HK-2 (cell line): Measurements from ENCODE around the gene TMEM169.

Experiments
- DNase-seq: peaks from one replicate; pipeline ENCODE4 v3.0.0-alpha.2; 2018; ENCODE audit not compliant: unreplicated experiment

Gene TMEM169, protein sequence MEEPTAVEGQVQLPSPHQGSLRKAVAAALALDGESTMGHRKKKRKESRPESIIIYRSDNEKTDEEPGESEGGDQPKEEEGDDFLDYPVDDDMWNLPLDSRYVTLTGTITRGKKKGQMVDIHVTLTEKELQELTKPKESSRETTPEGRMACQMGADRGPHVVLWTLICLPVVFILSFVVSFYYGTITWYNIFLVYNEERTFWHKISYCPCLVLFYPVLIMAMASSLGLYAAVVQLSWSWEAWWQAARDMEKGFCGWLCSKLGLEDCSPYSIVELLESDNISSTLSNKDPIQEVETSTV

DNA sequence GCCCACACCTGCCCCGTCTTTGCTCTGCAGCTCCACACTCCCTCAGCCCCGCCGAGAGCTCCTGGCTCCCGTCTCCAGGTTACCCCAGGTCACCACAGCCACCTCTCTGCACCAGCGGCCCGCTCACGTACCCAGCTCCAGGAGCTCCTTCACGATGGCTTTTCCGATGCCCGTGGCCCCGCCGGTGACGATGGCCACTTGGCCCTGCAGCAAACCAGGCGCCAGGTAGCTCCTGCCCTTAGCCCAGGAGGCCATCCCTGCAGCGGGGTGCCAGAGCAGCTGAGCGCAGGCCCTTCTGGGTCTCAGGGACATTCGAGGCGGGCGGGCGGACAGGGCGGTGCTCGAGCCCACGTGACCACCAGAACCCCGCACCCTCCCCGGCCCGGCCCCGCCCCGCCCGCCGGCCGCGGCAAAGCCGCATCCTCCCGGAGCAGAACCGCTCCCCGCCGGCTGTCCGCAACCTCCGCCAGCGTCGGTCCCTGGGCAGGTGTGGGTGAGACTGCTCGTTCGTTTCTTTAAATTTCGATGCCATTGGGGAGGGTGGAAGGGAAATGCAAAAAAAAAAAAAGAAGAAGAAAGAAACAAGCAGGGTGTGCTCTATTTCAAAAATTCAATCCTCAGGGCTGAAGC is at the start of gene TMEM169, which contains the start of gene PECR:
TMEM169 (plus strand) TSS at position 433 of the 630 bp plus-strand sequence. CDS start 14,045 bp downstream, outside the sequence.
PECR (minus strand) TSS at position 323 of the 630 bp plus-strand sequence; CDS start at position 255, 68 bp downstream.
- peak; percentile 85 for DNase-seq

DNA sequence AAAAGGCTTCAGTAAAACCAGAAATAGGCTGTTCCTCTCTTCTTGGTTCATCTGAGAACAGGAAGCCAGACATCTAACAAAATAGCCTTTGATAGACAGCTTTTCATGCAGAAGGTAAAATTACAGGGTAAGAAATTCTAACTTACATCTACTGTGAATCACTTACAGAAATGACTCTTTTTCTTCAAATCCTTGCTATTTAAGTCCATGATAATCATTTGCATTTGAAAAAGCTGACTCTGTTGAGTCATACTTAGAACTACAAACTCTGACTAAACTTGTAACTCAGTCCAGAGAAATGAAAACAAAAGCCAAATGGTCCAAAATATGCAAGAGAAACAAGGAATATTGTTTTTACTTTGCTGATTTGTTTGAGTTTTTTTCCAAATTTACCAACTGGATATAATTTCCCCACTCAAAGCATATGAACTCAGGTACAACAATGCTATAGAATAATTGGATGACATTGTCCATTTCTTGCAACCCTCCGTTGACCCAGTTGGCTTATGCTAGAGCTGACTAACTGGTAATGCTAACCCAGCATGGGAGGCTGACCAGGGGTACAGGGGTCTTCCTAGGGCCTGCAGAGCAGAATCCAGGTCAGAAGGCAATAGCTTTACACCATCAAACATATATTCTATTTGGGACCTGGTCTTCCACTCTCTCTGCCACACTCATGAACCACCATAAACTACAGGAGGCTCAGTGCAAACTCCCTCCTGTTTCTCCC is 49.6 kb upstream of the TMEM169 start:
- DNase-seq, result no peak

DNA sequence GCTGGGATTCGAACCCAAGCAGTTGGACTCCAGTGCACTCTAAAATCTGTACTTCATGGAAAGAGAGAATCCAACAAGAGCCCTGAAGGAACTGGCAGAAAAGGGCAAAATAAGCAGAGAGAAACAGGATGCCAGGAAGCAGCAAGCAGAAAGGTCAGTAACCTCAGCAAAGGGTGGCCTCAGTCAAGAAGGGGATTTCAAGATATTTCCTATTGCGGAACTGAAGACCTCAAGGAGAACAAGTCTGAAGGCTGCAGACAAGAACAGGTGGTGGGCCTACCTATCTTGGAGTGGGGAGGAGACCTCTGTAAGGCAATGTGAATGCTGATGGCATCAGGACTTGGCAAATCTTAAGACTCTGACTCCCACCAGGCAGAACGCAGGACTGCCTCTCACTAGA is 48.3 kb upstream of the TMEM169 start:
- no peak for DNase-seq

DNA sequence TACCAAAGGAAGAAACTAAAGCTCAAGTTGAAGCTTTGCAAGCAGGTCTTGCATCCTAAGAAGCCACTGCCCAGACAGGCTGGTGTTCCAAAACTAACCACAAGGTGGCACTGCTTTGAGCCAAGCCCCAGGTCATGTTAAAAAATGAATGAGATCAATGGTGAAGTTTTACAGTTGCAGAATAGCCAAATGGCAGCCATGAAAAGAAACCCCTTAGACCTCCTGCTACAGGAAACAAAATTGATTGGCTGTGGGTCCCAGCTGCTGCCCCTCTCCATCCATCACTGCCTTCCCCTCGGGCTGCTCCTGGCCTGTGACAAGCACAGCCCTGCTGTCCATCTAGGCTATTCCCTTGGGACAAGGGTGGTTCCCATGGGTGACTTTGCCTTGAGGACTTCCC is 47.7 kb upstream of the TMEM169 start:
- DNase-seq, result peak; percentile 73

DNA sequence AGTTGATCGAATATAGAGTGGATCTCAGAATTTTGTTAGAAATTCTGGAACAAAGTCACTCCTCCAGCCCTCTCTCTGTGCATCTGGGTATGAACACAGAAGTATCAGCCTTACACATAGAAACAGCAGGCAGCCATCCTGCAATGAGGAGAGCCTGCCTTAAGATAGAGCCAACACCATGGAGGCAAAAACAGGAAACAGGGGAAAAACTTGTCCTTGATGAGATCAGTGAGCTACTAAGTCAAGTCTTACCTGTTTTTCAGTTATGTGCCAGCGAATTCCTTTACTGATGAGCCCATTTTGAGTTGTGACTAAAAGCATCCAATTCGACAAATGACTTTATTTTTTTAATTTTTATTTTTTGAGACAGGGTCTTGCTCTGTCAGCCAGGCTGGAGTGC is 41.8 kb upstream of the TMEM169 start:
- DNase-seq, result no peak

DNA sequence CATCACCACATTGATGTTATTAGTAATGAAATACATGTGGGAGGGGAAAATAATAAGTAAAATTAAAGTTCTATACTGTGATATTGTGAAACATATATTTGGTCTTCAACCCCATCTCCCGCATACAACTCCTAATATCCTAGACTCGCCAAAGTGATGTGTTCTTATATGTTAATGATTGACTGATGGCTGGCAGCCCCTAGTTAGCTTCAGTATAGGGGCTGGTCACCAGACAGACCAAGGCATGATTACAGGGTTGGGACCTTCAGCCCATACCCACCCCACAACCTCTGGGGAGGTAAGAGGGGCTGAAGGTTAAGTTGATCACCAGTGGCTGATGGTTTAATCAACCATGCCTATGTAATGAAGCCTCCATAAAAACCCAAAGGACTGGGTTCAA is 40.3 kb upstream of the TMEM169 start:
- DNase-seq, result no peak

DNA sequence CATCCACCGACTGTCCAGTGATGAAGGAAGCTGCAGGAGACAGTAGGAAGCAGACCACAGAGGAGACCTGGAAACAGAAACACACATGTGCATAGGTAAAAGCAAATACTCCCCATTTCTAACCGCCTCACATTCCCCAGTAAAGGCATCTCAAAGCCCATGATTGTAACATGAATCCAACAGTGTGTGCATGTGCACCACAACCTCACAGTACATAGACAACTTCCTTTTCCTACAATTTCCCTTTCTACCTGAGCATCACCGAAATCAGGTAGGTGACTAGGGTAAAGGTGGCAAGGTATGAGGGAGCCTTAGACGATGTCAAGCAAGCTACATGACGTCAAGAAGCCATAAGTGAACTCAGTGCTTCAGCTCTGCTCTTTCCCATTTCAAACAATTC is 37.8 kb upstream of the TMEM169 start:
- DNase-seq, result no peak

DNA sequence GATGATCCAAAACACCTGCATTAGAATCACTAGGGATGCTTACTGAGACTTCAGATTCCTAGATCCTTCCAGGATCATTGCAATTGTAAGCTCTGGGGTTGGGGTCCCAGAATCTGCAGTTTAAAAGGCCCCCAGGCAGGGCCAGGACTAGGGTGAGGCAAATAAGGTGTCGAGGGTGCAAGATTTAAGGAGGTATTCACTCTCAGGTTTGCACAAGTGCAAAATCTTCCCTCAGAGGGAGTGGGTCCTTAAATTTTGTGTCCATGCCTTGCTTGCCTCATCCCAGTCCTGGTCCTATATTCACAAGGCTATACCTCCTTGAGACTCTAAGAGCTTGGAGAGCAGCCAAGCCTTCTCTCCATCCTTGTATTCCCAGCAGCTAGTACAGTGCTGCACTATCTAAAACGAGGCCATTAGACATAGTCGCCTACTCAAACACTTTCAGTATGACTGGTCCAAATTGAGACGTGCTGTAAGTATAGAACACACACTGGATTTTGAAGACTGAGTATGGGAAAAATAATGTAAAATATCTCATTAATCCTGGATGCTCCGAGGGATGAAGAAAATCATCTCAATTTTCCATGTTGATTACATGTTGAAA is 36.7 kb upstream of the TMEM169 start:
- DNase-seq, result no peak

DNA sequence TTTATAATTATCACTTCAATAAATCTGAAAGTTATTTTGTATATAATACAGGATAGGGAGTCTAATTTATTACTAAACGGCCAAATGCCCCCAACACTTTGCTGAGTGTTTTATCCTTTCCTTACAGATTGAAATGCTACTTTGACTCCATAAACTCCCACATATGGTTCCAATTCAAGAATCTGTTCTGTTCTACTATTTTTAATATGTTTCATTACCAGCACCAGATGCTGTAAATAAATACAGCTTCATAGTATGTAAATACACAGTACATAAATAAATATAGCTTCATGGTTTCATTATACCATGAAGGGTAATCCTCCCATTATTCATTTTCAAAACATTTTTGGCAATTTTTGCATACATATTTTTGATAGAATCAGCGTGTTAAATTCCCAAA is 34.3 kb upstream of the TMEM169 start:
- no peak for DNase-seq

DNA sequence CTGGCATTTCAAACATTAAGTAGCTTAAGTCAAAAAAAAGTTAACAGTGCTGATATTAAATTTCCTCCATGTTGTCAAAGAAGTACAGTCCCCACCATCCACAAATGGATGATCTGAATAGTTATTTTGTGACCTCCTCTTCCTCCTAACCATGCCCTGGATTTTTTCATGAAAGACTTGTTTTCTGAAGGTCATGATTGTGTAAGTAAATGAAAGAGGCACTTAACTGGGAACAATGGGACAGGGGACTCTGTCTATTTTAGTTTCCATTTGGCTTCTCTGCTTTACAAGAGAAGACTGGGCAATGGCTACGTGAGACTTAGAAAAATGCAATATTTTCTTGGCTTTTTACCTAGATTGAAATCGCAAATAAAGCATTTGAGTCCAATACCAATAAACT is 32.3 kb upstream of the TMEM169 start:
- DNase-seq, result no peak

DNA sequence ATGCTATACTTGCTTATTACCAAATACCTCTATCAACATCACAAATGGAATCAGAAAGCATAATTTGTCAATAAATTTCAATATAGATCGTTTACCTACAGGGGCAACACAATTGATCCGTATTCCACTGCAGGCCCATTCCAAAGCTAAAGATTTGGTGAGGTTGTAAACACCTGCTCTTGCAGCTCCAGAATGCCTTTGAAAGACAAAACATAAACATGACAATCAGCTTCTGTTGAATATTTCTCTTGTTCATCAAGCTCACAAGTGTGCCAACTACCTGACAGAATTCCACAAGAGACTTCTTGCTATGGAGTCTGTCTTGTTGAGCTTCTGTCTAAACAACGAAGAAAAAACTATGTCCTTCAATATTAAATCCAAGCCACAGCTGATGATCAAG is 30.4 kb upstream of the TMEM169 start:
- DNase-seq, result no peak

DNA sequence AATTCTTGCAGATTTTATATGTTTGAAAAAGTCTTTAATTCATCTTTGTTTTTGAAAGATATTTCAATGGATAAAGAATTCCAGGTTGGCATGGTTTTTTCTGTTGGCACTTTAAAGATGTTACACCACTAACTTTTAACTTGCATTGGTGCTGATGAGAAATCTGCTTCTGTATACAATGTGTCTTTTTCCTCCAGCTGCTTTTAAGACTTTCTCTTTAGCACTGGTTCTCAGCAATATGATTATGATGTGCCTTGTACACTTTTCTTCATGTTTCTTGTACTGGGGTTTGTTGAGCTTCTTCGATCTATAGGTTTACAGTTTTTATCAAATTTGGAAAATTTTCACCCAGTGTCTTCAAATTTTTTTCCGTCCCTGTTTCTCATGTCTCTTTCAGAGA is 29.3 kb upstream of the TMEM169 start:
- DNase-seq, result no peak

DNA sequence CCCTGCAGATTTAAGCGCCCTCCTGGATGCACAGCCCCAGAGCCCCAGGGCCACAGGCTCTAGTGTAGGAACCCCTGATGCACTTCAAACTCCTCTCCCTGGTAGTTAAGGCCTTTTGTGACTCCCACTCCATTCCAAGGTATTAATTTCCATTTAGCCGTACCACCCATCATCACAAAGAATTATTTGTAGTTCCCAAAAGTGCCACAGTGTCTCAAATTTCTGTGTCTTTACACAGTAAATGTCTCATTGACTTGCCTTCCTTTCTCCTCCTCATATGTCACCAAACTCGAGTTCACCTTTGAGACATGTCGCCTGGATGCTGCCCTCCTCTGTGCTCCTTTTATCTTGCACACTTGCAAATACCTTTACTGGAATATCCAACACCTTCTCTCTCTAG is 26.0 kb upstream of the TMEM169 start:
- DNase-seq, result no peak

DNA sequence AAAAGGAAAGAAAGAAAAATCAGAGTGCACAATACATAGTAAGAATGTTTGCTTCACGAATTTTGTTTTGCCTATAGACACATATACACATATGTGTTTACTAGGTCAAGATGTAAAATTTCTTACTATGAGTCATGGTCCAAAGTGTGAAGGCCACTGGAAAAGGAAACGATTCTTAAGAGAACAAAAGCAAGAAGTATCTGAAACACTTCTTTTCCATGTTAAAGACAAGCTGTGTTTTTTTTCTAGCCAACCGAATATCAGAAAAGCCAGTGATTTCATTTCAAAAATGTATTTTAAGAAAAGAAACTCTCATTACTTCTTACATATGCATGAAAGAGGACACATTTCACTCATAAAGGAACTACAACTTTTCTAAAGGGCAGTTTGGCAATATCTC is 25.0 kb upstream of the TMEM169 start:
- DNase-seq, result no peak

DNA sequence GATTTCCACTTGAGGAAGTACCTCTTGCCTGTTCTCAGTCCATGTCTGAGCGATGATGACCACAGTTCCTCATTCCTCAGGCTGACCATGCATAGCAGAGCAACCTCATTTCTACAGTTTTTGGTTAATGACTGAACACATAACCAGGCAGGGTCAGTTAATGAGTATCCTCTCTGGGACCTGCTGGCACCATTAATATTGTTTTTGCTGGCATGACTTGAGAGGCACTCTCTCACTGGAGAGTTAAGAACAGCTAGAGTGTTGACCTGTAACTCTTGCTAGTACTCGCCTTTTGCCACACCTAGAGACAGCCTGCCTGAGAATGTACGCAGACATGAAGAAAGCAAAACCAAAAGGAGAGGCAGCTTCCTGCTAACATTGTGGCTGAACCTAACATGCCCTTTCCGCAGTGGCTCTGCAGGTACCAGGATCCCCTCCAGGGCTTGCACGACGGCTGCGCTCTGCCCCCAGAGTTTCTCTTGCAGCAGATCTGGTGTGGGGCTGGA is 24.0 kb upstream of the TMEM169 start:
- DNase-seq, result peak; percentile 71

DNA sequence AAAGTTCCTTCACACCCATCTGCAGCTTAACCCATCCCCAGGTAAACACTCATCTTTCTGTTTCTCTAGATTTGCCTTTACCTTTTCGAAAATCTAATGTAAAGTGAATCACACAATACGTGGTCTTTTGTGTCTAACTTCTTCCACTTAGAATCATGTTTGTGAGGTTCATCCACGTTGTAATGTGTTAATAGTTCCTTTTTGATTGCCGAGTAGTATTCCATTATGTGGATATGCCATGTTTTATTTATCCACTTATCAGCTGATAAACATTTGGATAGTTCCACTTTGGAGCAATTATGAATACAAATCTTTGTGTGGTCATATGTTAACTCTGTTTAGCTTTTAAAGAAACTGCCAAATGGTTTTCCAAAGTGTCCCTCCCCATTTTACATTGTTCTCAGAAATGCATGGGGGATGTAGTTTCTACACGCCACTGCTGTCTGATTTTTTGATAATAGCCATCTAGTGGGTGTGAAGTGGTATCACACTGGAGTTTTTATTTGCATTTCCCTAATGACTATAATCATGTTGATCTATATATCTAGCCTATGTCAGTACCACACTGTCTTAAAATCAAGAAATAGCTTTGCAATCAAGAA is 22.4 kb upstream of the TMEM169 start:
- DNase-seq, result no peak

DNA sequence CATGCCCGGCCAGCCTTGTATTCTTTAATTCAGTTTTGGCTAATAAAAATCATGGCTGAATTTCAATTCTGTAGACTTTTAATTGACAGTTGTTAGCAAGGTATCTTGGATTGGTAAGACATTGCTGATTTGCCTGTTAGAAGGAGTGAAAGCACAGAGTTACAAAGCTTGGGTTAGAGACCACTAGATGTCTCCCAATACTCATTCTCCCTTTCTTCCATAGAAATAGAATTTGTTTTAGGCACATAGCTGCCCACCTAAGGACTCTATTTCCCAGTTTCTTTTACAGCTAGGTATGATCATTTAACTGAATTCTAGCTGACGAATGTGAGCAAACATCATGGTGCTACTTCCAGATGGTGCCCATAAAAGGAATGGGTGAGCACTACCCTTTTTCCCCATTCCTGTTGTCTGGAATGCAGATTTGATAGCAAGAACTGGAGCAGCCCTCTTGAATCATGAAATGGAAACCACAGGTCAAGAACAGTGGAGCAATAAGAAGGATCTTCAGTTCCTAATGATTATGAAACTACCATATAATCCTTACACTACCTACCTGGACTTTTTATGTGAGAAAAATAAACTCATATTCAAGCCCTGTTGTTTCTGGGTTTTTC is 17.6 kb upstream of the TMEM169 start:
- DNase-seq, result no peak

DNA sequence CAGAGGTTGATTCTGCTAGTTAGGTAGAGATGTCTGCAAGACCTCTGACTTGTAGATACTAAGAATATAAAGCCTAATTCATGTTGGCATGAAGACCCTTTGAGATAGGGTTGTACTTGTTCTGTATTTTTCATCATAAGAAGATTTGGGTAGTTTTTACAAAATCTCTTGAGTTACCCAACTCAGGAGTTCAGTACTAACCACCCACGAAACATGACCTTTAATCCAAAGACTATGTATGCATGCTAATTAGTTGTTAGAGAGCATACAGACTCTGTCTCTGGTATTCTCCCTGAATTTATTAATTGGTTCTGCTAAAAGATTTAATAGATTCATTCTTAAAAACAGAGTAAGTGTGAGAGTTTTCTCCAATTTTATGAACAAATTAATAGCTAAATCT is 17.1 kb upstream of the TMEM169 start:
- no peak for DNase-seq

DNA sequence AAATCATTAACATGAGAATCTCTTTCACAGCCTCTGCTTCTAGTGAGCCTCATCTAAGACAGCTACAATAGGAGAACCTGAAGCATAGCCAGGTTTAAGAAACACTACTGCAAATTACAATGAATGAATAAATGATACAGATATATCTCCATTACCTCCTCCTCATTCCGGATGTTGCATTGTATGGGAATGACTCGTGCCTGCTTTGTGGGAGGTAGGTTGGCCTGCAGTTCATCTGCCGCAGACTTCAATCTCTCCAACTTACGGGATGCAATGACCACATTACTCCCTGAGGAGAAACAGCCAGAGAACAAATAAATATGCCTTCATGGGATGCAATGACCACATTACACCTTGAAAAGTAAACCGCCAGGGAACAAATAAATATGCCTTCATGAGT is 15.5 kb upstream of the TMEM169 start:
- peak; percentile 28 for DNase-seq

DNA sequence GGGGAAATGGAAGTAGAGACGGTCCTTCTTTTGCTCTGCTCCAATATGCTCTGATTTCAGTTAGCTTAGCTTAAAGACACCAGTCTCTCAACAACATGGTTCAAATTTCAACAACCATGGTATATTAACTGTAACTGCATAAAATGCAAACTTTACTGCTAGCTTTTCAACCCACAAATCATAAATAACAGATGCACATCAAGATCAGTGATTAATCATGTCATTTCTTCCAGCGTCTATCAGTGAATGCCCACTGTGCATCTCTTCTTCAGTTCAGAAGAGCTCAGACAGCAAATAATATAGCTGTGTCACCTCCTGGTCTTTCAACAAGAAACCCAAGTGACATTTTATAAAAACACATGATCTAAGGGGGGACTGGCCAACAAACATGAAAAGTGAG is 12.7 kb upstream of the TMEM169 start:
- DNase-seq, result no peak

DNA sequence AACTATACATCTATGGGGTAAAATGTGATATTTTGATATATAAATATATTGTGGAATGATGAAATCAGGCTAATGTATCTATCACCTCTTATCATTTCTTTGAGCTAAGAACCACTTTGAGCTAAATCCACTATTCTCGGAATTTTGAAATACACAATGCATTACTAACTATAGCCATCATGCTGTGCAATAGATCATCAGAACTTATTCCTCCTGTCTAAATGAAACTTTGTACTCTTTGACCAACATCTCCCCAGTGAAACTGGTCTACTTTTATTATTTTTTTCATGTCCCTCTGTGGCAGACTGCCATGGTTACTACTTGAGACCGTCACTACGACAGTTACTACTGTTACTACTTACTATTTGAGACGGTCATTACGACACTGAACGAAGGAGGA is 11.5 kb upstream of the TMEM169 start:
- DNase-seq, result no peak
